GM21619 (cell line): ENCODE measurements around the gene INPP5E.

Experiments
- ATAC-seq: cut with Tn5 transposase; IDR thresholded peaks from one replicate; pipeline ENCODE4 v1.9.1; 2021; ENCODE audit not compliant: unreplicated experiment

Gene INPP5E

DNA sequence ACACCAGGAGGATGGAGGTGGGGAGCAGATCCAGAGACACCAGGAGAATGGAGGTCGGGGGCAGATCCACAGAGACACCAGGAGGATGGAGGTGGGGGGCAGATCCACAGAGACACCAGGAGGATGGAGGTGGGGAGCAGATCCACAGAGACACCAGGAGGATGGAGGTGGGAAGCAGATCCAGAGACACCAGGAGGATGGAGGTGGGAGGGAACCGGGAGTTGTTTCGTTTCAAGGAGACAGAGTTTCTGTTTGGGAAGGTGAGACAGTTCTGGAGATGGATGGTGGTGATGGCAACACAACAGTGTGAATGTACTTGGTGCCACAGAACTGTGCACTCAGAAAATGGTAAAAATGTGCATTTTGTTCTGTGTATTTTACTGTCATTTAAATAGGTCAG is 9.0 kb upstream of the INPP5E start:
- ATAC-seq = no peak

DNA sequence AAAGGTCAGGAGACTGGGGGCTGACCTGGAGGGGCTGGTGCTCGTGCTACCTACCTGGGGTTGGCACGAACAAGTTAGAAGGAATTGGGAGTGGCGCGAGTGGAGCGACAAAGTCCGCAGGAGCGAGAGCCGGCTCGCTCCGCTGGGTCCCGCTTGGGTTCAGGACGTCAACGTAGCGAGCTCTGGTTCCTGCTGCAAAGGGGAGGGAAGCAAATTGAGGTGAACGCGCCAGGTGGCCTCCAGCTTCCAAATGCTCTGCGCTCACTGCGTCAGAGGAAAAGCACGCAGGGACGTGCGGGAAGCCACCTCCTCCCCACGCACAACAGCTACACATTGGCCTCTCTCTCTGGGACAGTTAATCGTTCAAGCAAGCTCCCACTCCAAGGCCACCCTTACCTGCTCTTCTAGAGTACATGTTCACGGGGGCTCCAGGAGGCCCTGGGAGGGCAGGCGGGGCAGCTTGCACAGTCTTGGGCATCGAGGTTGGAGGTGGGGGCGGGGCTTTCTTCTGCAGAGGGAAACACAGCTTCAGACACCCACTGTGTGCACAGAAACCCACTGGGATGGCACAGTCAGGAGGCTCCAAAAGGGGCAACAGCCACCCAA is 7.6 kb upstream of the INPP5E start:
- ATAC-seq = no peak

DNA sequence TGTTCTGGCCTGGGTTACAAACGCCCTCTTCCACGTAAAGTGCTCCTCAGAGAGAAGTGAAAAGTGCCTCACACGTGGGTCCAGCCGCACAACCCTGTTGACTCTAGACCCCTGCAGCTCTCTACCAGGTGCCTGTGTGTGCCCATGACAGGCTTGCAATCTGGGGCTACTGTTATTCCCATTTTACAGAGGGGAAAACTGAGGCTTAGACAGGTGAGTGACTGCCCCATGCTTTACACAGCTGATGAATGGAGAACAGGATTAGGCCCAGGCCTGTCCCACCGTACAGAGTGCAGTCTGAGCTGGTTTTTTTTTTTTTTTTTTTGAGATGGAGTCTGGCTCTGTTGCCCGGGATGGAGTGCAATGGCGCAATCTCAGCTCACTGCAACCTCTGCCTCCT is 6.2 kb upstream of the INPP5E start:
- no peak for ATAC-seq

DNA sequence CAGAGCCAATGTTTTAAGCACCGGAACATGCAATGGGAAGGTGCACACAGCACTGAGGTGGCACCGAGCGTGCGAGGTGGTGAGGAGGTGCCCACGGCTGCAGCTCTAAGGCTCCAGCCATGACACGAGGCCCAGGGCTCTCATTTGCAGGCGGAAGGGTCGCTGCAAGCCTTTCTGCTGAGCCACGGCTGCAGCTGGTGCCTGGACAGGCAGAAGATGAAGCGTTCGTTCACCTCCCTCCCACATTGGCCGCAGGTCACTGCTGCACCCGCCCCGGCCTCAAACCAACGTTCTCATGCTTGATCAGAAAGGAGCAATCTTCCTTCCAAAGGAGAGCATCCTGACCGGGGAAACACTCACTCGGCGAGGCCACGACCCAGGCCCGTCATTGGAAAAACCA is 4.5 kb upstream of the INPP5E start:
- no peak for ATAC-seq

DNA sequence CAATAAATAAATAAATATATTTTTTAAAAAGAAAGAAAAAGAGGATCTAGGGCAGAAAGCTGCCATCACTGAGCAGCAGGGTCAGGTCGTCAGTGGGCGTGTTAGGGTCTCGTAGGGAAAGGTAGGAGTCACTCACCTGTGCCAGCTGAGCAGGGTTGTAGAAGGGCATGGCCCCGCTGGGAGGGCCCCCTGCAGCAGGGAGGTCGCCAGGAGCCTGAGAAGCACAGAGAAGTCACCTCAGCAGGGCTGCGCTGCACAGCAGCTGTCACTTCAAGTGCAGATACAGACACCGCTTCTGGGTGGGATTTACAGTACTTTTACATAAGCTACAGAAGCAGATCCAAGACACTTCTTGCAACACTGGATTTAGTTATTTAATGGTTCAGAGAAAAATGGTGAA is 4.0 kb upstream of the INPP5E start:
- no peak for ATAC-seq

DNA sequence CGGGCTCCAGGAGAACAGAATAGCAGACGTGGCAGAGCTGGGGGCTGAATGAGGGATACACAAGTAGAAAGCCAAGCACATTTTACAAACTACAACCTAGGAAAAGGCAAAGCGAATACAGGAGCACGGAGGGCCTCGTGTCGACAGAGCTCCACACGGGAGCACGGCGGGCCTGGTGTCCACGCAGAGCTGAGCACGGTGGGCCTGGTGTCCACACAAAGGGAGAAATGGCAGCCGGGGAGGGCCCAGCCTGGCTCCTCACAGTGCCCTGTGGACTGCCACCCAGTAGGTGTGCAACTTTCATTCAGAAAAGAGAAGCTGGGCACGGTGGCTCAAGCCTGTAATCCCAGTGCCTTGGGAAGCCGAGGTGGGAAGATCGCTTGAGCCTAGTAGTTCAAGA is 3.4 kb upstream of the INPP5E start:
- ATAC-seq = no peak

DNA sequence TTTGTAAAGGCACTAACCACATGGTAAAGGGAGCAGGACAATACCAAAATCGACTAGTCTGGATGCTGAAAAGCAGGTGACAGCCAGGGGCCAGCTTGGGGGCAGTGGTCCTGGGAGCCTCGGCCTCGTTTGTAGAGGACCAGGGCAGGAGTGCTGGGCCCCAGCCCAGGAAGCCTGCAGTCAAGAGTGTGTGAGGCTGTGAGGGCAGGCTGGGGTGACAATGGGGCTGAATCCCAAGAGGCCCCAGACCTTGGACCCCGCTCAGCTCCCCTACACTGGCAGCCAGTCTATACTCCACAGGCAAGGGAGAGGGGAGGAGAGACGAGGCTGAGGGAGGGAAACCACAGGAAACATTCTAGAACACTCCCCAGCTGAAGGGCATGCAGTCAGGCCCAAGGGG is 2.6 kb upstream of the INPP5E start:
- ATAC-seq = no peak

DNA sequence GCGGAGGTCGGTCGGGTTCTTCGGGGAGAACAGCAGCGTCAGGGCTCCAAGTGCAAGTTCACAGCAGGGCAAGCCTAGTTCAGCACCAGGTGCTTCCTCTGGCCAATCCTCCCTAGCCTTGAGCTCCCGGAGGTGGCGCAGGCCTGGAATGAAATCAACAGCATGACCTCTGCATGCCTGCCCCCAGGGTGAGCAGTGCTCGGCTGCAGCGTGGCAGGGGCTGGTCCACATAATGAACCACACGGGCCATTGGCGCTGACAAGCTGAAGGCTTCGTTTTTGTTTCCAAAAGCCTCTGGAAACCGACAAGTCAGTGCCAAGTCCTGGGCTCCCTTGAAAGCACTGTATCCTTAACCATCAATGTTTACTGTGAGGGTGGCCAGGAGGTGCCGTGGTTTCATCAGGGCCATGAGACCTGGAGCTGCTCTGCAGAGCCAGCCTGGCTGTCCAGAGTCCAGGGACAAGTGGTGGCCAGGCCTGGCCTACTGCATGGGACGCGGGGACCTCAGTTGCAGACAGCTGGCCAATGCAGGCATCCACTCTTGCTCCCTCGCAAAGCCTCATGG is 2.1 kb upstream of the INPP5E start:
- ATAC-seq = no peak

DNA sequence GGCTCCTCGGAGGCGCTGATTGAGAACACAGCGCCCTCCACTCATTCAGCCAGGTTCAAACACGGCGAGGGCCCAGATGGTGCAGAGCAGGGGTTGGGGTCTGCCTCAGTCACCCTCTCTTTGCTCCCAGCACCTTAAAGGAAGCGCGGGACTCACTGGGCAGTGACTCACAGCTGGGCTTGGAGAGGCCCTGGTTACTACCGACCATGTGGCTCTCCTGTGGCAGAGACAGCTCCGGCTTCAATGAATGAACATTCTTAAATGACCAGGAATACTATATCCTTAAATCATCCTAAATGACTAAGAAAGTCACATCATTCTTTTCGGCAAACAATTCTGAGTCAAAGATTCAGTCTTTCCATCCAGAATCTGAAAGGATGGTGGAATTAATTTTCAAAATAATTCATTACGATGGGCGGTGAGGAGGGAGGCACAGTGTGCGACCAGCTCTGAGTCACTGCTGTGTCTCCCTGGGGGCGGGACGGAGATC is 1.6 kb upstream of the INPP5E start:
- no peak for ATAC-seq

DNA sequence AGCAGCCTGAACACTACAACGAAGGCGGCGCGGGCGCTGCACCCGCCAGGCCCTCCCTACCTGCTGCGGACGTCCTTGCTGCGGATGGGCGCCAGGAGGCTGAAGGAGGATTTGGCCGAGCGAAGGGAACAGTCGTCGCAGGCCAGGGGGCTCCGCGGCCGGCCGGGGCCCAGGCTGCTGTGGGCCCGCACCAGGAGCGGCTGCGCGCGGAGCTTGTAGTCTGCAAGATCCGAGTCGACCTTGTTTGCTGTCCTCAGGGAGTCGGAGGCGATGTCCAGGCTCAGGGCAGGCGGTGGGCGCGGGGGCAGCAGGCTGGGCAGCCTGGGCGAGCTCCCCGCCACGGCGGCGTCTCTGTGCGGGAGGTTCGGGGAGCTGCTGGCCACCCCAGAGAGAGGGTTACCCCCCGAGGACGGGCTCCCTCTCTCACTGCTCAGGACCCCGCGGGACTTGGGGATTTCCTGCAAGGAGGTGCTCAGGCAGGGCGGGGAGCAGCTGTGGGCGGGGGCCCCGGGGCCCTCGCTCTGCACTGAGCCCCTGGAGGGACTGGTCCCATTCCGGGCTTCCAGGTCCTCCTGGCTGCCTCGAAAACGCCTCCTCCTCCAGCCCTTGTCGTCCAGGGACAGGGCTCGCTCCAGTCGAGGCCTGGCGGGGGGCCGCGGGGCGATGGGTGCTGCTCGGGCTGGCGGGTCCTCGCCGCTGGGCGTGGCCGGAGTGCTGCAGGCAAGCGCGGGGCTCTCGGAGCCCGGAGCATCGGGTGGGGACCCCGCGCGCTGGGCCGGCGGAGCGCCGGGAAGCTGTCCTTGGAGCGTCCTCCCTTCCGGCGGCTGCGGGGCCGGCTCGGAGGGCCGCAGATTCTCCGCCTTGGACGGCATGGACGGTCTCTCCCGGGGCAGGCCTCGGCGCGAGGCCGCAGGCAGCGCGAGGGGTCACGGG is 831 bp downstream of the INPP5E start:
- peak; percentile 46 for ATAC-seq

DNA sequence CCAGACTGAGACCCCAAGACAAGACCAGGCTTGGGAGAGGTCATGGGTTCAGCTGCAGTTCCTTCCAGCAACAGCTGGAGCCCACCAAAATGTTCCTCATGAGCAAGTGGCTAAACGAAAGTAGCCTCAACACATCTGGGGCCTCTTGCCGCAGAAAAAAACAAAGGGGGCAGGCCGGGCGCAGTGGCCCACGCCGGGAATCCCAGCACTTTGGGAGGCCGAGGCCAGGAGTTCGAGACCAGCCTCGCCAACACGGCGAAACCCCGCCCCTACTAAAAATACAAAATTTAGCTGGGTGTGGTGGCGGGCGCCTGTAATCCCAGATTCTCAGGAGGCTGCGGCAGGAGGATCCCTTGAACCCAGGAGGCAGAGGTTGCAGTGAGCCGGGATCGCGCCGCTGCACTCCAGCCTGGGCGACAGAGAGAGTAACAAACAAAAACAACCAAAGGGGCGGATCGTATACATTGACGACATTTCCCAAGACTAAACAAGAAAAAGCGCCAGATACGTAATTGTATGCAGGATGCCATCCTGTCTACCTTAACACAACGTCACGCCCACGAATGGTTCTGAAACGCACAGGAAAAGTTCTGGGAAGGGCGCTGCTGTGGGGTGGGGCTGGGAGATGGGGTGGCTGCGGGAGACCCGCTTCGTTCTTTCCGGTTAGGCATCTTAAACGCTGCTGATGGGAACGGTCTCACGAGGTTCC is 1.7 kb downstream of the INPP5E start:
- ATAC-seq = no peak

DNA sequence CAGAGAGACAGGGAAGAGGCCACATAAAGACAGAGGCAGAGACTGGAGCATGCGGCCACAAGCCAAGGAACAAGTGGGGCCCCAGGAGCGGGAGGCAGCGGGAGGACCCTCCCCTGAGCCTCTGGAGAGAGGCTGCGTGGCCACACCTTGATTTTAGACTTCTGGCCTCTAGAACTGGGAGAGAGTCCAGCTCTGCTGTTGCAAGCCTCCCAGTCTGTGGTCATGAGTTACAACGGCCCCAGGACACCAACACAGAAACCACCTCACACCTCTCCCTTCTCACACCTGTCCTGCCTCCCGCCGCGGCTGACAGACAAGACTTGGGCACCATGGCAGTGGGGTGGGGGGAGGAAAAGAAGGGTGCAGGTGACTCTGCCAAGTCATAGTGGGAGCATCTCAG is 2.2 kb downstream of the INPP5E start:
- no peak for ATAC-seq

DNA sequence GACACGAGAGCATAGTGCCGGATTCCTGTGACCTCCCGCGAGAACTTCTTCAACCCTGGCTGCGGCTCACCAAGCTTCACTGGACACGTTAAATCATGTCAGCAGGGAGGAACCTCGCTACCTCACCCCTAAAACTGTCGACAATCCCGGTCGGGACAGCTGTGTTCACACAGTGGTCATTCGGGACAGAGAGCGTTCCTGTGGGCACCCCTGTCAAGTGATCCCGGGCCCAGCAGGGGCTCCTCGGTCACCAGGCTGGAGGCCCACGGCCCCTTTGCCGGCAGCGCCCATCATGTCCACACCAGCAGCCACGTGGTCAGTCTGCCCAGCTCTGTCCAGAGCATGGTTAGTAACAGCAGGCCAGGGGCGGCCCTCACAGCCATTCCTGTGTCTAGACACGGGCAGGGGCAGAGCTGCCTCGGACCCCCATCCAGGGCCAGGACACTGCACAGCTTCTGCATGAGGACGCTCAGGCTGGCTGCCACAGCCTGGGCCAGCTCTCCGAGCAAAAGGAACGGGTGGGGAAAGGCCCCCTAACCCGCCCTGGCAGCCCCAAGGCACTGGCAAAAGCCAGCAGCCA is 3.5 kb downstream of the INPP5E start:
- no peak for ATAC-seq

DNA sequence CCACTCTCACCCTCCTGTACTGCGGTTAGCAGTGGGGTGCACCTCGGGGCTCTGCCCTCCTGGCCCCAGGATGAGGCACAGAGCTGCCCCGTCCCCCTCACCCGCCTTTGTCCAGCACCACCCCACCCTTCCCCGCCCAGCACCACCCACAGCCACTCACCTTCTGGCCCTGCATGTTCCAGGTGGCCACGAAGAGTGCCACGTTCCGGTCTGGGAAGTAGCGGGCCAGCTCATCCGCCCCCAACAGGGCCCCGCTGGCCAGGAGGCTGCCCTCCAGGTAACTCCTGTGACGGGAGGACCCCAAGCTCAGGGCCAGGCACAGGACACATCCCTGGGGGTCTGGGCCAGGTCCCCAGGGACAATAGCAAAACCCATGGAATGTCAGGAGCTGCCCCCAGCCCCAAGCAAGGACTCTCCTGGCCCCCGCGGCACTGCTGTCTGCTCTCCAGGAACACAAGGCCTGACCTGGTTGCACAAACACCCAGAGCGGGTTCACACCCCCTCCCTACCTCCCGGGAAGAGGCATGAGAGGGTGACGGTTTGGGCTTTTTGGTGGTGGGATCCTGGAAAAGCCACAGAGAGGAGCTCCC is 5.0 kb downstream of the INPP5E start:
- ATAC-seq = no peak

DNA sequence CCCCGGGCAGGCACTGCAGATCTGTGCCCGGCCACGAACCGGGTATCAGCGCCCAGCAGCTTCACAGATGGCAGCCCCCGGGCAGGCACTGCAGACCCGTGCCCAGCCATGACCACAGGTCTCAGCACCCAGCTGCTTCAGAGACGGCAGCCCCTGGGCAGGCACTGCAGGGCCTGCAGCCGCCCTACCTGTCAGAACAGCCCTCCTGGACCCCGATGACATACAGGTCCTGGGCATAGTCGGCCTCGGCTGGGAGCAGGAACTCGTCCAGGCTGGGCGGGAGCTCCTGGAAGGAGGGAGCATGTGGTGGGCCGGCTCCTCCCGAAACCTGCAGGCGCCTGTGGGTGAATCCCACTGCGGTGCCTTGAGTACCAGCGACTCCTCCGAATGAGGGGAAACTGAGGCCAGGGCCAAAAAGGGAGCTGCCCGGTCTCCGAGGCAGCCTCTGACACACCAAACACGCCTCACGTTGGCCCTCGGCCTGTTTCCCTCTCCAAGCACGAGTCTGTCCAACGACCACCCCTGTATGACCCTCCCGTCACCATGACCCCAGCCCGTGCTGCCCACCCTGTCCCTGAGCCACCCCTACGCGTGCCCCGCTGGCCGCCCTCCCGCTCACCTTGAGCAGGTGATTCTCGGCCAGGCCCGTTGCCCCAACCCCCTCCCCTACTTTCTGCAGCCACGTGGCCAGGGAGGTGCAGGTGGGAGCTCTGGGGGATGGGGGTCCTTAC is 5.6 kb downstream of the INPP5E start:
- no peak for ATAC-seq

DNA sequence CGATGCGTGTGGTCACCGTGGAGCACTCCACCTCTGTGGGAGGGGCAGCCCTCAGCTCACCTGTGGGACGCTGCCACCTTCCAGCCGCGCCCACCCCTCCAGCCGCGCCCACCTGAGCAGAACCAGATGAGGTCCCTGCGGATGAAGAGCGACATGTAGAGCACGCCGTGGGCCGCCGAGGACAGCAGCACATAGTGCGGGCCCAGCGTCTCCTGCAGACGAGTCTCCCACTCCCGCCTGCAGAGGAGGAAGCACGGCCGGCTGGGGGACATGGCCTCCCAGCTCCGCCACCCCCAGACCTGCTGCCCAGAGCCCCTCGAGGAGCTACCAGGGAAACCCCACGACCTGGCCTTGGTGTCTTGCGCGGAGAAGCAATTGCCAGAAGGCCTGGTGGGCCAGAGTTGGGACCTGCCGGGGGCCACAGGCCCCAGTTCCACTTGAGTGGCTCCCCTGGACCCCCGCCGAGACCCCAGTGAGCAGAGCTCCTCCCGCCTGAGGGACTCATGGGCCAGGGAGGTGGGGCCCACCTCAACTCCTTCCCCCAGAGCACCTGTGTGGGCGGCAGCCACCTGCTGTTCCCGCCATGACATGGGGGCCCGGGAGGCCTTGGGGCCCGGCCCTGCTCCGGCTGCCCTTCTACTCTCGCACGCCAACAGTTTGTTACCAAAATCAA is 6.5 kb downstream of the INPP5E start:
- no peak for ATAC-seq

DNA sequence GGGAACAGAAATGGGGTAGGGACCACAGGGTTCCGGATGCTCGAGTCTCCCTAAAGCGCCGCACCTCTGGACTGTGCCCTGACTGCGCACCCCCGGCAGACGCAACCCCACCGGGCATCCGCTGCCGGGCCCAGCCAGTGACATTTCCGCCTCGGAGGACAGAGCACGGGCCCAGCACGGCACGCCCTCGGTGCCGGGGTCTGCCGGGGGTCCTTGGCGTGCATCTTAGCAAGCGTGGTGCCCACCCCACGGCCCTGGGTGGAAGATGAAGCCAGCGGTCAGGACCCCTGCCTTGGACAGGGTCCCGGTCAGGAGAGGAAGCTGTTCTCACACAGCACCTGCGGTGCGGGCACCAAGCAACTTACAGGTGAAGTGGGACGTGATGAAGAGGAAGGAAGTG is 7.1 kb downstream of the INPP5E start:
- ATAC-seq = no peak

DNA sequence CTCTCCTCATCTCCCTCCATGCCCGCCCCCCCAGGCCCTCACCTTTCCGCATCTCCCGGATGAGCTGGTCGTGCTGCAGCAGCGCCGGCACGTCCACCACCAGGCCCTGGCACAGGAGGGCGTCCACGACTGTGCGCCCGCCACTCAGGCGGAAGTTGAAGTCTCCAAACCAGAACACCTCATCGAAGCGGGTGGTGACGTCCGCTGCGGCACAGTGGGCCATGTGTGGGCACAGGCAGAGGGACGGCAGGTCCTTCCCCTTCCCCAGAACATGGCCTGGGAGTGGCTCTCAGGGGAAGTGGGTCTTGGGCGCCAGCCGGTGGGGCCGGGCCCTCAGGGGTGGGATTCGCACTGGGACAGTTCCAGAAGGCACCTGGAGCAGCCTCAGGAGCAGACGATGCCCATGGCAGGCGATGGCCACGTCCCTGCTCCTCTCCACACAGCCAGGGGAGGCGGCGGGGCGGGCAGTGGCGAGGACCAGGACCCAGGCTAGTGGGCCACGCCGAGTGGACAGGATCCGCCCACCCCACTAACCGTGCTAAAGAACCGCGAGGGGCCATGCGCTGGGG is 7.8 kb downstream of the INPP5E start:
- ATAC-seq = no peak

DNA sequence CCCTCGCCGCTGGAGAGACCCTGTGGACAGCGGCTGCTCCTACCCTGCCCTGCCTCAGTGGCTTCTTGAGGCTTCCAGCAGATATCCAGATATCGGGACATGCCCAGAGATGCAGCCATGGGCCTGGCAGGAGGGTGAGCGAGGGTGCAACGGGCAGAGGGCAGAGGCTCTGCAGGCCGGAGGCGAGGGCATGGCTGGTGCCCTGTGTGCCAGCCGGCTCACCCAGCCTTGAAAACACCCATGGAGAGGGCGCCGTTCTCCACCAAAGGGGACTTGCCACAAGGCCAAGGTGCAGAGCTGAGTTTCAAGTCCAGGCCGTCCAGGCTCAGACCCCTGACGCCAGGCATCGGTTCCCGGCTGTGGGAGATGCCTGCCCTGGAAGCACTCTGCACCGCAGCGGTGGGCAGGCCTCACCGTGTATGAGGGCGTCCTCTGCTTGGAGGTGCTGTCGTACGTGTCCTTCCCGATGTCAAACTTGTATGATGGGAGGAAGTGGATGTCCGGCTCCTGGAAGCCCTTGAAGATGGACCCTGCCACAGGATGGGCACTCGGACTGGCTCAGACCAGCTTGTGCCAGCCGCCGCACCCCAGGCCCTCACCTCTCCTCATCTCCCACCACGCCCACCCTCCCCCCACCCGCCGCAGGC is 8.9 kb downstream of the INPP5E start:
- no peak for ATAC-seq
